Measurements from ENCODE around the gene CD160. TPM values are rescaled to one million over a fixed set of nuclear protein-coding genes. Genes with fewer than 3 reads are reported as not detected.
A peak's percentile ranks its signal among the peaks of the same experiment; 100 is the strongest.

CD160 gene
- total RNA-seq, 2 donors from 2014 or later = not detected

DNA sequence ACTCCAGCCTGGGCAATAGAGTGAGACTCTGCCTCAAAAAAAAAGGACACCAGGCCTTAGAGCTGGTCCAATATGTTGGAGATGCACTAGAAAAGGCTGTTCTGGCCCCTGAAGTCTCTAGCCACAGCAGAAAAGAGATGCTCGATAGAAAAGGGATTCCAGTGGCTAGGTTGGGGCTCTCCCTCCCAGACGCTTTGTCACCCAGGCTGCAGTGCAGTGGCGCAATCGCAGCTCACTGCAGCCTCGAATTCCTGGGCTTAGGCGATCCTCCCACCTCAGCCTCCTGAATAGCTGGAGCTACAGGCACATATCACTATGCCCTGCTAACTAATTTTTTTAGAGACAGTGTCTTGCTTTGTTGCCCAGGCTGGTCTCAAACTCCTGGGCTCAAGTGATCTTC lies 30.4 kb upstream of the CD160 start:
- no peak for DNase-seq (ENCODE audit: low spot score)
- no peaks in the 10 kb centered on the region for H3K27me3 ChIP-seq (replicated peaks; ENCODE audit: insufficient read depth)
- WGBS = 97% methylated on average over 6 of the region's 6 CpGs
- no peaks in the 10 kb centered on the region for H3K4me1 ChIP-seq (replicated peaks)
- no peaks in the 10 kb centered on the region for H3K9me3 ChIP-seq
- H3K36me3 ChIP-seq = no peaks in the 10 kb centered on the region
- TF ChIP-seq, protein P1, sequence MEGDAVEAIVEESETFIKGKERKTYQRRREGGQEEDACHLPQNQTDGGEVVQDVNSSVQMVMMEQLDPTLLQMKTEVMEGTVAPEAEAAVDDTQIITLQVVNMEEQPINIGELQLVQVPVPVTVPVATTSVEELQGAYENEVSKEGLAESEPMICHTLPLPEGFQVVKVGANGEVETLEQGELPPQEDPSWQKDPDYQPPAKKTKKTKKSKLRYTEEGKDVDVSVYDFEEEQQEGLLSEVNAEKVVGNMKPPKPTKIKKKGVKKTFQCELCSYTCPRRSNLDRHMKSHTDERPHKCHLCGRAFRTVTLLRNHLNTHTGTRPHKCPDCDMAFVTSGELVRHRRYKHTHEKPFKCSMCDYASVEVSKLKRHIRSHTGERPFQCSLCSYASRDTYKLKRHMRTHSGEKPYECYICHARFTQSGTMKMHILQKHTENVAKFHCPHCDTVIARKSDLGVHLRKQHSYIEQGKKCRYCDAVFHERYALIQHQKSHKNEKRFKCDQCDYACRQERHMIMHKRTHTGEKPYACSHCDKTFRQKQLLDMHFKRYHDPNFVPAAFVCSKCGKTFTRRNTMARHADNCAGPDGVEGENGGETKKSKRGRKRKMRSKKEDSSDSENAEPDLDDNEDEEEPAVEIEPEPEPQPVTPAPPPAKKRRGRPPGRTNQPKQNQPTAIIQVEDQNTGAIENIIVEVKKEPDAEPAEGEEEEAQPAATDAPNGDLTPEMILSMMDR (IDR thresholded peaks at IDR 0.05) = no peak
- TF ChIP-seq POLR2A (IDR thresholded peaks at IDR 0.05) = no peak
- no peak for TF ChIP-seq POLR2AphosphoS5 (IDR thresholded peaks at IDR 0.05)
- no peak overlapping the region for H3K27ac ChIP-seq
- intact Hi-C loops (cut with DNase I) = no loop called here
- H3K4me3 ChIP-seq = no peak overlapping the region

DNA sequence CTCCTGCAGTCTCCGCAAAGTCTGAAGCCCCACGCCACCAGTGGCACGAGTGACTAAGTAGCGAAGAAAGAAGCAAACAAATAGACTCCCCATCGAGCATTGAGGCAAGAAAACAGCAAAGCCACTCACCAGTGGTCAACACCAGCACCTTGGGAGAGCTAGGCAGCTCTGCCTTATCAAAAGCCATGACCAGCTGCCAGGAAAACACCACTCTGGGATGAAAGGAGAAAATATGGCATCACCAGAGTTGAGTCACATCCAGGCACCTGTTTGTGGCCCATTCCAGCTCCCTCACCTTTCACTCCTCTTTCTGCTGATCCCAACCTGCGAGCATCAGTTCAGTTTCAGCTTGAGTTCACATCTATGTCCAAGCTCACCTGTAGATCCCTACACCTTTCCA lies 29.4 kb upstream of the CD160 start:
- 92% methylated on average over 6 of the region's 6 CpGs for WGBS
- H3K36me3 ChIP-seq = no peaks in the 10 kb centered on the region
- no peak overlapping the region for H3K4me3 ChIP-seq
- no peaks in the 10 kb centered on the region for H3K9me3 ChIP-seq
- intact Hi-C loops (cut with DNase I) = no loop called here
- H3K27me3 ChIP-seq (replicated peaks; ENCODE audit: insufficient read depth) = no peaks in the 10 kb centered on the region
- H3K27ac ChIP-seq = no peak overlapping the region
- H3K4me1 ChIP-seq (replicated peaks) = no peaks in the 10 kb centered on the region
- no peak for DNase-seq (ENCODE audit: low spot score)
- TF ChIP-seq, protein P1 (IDR thresholded peaks at IDR 0.05) = no peak
- no peak for TF ChIP-seq POLR2A (IDR thresholded peaks at IDR 0.05)
- TF ChIP-seq POLR2AphosphoS5 (IDR thresholded peaks at IDR 0.05) = no peak

DNA sequence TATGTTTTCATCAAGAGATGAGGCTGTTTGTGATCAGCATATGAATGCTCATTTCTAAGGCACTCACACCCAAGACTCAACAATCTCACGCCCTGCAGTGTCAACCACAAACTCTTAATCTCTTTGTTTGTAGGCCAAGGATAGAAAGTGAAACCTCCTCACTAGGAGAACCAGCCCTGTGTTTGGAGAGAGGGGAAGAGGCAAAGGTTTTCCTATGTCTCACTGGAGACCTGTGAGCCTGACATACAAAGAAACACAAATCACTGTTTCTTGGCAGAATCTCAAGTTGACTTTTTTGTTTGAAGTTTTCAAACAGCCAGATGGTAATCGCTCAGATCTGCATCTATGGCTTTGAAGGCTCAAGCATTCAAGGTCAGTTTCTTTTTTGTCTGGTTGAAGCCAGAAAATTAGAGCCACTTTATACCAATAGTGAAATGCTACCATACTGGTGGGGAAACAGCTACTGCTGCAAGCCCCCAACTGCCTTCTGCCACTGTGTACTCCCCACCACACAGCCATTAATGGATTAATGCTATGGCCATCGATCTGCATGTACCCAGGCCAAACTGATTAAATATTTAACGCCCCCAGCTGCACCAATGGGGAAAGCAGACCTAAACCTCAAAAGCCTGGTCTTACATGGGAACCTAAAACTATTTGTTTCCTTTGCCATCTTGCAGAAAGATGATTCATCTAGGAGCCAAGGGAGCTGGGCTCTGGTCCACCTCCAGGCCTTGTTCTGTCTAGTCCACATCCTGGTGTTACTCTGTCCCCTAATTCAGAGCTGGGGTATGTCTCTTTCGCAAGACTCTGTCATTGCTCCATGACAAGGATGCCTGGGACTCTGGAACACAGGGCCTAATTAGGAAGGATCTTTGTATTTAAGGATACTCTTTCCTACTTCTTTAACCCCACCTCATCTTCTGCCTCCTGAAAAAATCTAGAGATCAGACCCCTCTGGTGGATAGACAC lies 28.4 kb upstream of the CD160 start:
- Histone ChIP-seq H3K9me3 (no peaks in the 10 kb centered on the region), H3K36me3 (no peaks in the 10 kb centered on the region), H3K4me3 (no peak overlapping the region), H3K4me1 (replicated peaks) (no peaks in the 10 kb centered on the region), H3K27me3 (replicated peaks; ENCODE audit: insufficient read depth) (no peaks in the 10 kb centered on the region), H3K27ac (peak overlapping the region in 1 of 2 donors; percentile 21)
- intact Hi-C loops (cut with DNase I) = no loop called here
- DNase-seq (ENCODE audit: low spot score) = peak; percentile 18
- WGBS = 47% methylated on average over 5 of the region's 5 CpGs
- TF ChIP-seq POLR2A (IDR thresholded peaks at IDR 0.05) = no peak
- TF ChIP-seq POLR2AphosphoS5 (IDR thresholded peaks at IDR 0.05) = no peak
- TF ChIP-seq, protein P1 (IDR thresholded peaks at IDR 0.05) = no peak

DNA sequence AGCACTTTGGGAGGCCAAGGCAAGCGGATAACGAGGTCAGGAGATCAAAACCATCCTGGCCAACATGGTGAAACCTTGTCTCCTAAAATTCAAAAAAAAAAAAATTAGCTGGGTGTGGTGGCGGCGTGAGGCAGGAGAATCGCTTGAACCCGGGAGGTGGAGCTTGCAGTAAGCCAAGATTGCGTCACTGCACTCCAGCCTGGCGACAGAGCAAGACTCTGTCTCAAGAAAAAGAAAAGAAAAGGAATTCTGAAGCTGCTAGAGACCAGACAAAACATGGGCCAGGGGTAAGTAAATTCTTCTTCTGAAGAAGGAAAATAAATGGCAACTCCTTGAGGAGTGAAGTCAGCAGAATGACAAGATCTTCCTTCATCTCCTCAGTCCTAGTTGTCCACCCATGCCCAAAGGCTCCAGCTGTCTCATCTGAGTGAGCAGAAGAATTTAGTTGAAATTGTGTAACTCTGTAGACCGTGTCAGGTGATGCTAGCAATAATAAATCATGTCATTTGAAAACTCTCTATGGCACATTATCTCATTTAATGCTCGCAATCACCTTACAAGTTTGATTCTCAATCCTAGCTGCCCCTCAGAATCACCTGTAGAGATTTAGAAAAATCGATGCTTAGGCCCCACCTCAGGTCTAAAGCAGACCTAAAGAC lies 26.4 kb upstream of the CD160 start:
- intact Hi-C loops (cut with DNase I) = no loop called here
- WGBS = 93% methylated on average over 11 of the region's 11 CpGs
- no peak for DNase-seq (ENCODE audit: low spot score)
- Histone ChIP-seq H3K27ac (no peak overlapping the region), H3K4me3 (no peak overlapping the region), H3K36me3 (no peaks in the 10 kb centered on the region), H3K27me3 (replicated peaks; ENCODE audit: insufficient read depth) (no peaks in the 10 kb centered on the region), H3K4me1 (replicated peaks) (no peaks in the 10 kb centered on the region), H3K9me3 (no peaks in the 10 kb centered on the region)
- TF ChIP-seq, protein P1 (IDR thresholded peaks at IDR 0.05) = no peak
- TF ChIP-seq POLR2AphosphoS5 (IDR thresholded peaks at IDR 0.05) (no peak), POLR2A (IDR thresholded peaks at IDR 0.05) (no peak)

All from prostate gland (tissue), 2 donors.